Measurements from ENCODE around the gene TNFSF13.

The TNFSF13 gene

DNA sequence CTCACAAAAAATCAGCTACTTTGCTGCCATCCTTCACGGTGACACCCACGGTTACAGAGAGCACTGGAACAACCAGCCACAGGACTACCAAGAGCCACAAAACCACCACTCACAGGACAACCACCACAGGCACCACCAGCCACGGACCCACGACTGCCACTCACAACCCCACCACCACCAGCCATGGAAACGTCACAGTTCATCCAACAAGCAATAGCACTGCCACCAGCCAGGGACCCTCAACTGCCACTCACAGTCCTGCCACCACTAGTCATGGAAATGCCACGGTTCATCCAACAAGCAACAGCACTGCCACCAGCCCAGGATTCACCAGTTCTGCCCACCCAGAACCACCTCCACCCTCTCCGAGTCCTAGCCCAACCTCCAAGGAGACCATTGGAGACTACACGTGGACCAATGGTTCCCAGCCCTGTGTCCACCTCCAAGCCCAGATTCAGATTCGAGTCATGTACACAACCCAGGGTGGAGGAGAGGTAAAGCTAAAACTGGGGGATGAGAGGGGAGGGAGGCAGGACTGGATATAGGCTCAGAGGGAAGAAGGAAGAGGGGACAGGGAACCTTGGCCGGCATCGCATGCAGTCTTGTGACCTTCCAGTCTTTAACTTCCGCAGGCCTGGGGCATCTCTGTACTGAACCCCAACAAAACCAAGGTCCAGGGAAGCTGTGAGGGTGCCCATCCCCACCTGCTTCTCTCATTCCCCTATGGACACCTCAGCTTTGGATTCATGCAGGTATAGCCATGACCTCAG, 21.5 kb downstream of the TNFSF13 start:
- peaks cover 41% of the 10 kb centered on the region for H3K36me3 ChIP-seq (ENCODE audit: low read depth)
- ATAC-seq (ENCODE audit: low read depth), result no peak

DNA sequence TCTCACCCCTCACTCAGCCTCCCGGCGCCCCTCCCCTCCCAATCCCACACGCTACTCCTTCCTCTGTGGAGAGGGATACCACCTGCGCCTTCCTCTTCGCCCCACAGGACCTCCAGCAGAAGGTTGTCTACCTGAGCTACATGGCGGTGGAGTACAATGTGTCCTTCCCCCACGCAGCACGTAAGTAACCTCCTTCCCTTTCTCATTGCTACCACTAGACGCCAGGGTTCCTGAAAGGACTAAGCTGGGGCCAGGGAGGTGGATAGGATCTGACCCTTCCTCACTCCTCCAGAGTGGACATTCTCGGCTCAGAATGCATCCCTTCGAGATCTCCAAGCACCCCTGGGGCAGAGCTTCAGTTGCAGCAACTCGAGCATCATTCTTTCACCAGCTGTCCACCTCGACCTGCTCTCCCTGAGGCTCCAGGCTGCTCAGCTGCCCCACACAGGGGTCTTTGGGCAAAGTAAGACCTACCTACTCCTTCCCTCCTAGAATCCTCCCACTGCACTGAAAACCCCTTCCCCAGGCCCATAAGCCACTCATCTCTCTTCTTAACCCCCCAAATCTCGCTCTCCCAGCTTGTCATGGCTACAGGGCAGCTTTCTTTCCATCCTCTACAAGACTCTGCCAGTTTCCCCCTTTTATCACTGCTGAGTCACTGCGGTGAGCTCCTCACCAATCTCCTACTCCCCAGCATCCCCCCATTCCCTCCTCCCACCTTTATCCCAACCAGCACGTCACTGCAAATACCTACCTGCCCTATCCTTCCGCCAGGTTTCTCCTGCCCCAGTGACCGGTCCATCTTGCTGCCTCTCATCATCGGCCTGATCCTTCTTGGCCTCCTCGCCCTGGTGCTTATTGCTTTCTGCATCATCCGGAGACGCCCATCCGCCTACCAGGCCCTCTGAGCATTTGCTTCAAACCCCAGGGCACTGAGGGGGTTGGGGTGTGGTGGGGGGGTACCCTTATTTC, 22.3 kb downstream of the TNFSF13 start:
- H3K27me3 ChIP-seq (ENCODE audit: insufficient read depth, poor library complexity, severe bottlenecking), result no peaks in the 10 kb centered on the region
- H3K36me3 ChIP-seq (ENCODE audit: low read depth), result peaks cover 36% of the 10 kb centered on the region
- H3K9me3 ChIP-seq (ENCODE audit: severe bottlenecking), result no peaks in the 10 kb centered on the region
- H3K27ac ChIP-seq (ENCODE audit: poor library complexity, severe bottlenecking), result peak overlapping the region; percentile 98
- DNase-seq (ENCODE audit: low spot score) (peak; percentile 63), ATAC-seq (ENCODE audit: low read depth) (no peak)
- H3K4me1 ChIP-seq (ENCODE audit: insufficient read depth, poor library complexity, severe bottlenecking), result peaks cover 13% of the 10 kb centered on the region
- no peak for TF ChIP-seq CTCF (IDR thresholded peaks at IDR 0.05; ENCODE audit: poor library complexity, severe bottlenecking)
- no peak overlapping the region for H3K4me3 ChIP-seq (ENCODE audit: severe bottlenecking)

More for the DNA sequence above, 21.5 kb downstream of the TNFSF13 start:
- no peak for DNase-seq (ENCODE audit: low spot score)
- TF ChIP-seq CTCF (IDR thresholded peaks at IDR 0.05; ENCODE audit: poor library complexity, severe bottlenecking), result no peak
- Histone ChIP-seq H3K4me3 (ENCODE audit: severe bottlenecking) (no peak overlapping the region), H3K9me3 (ENCODE audit: severe bottlenecking) (no peaks in the 10 kb centered on the region), H3K27me3 (ENCODE audit: insufficient read depth, poor library complexity, severe bottlenecking) (no peaks in the 10 kb centered on the region), H3K4me1 (ENCODE audit: insufficient read depth, poor library complexity, severe bottlenecking) (peaks cover 21% of the 10 kb centered on the region), H3K27ac (ENCODE audit: poor library complexity, severe bottlenecking) (peak overlapping the region; percentile 98)

GRCh38 chr17:7582396-7583252, 24.1 kb downstream of the TNFSF13 start:
- Histone ChIP-seq H3K36me3 (ENCODE audit: low read depth) (peaks cover 31% of the 10 kb centered on the region), H3K27ac (ENCODE audit: poor library complexity, severe bottlenecking) (peak overlapping the region; percentile 76), H3K4me3 (ENCODE audit: severe bottlenecking) (peak overlapping the region; percentile 61), H3K27me3 (ENCODE audit: insufficient read depth, poor library complexity, severe bottlenecking) (no peaks in the 10 kb centered on the region), H3K4me1 (ENCODE audit: insufficient read depth, poor library complexity, severe bottlenecking) (peaks cover 18% of the 10 kb centered on the region), H3K9me3 (ENCODE audit: severe bottlenecking) (no peaks in the 10 kb centered on the region)
- peak; percentile 69 for DNase-seq (ENCODE audit: low spot score)
- TF ChIP-seq CTCF (IDR thresholded peaks at IDR 0.05; ENCODE audit: poor library complexity, severe bottlenecking), result no peak
- ATAC-seq (ENCODE audit: low read depth), result no peak

GRCh38 chr17:7583253-7584109, 24.9 kb downstream of the TNFSF13 start, which contains the start of gene MPDU1:
Gene MPDU1, plus strand, starts transcription at chr17:7583852. Its CDS starts 11 bp downstream, at chr17:7583863.
- H3K4me1 ChIP-seq (ENCODE audit: insufficient read depth, poor library complexity, severe bottlenecking), result peaks cover 18% of the 10 kb centered on the region
- no peak for TF ChIP-seq CTCF (IDR thresholded peaks at IDR 0.05; ENCODE audit: poor library complexity, severe bottlenecking)
- H3K27me3 ChIP-seq (ENCODE audit: insufficient read depth, poor library complexity, severe bottlenecking), result no peaks in the 10 kb centered on the region
- no peaks in the 10 kb centered on the region for H3K9me3 ChIP-seq (ENCODE audit: severe bottlenecking)
- H3K36me3 ChIP-seq (ENCODE audit: low read depth), result peaks cover 29% of the 10 kb centered on the region
- ATAC-seq (ENCODE audit: low read depth) (peak; percentile 31), DNase-seq (ENCODE audit: low spot score) (peak; percentile 91)
- H3K27ac ChIP-seq (ENCODE audit: poor library complexity, severe bottlenecking), result peak within 1 kb of the TSS; percentile 76
- H3K4me3 ChIP-seq (ENCODE audit: severe bottlenecking), result peak within 1 kb of the TSS; percentile 61
